Neural progenitor cell (in vitro differentiated cells): ENCODE measurements around the gene ANXA2.

Experiments used
- CTCF ChIP-seq: fragments of 200-600 bp; sonication (generic); IDR thresholded peaks from 2 replicates; pipeline ENCODE4 v1.5.1; 2017; ENCODE audit warnings: antibody characterized with exemption, mild to moderate bottlenecking
- EZH2 ChIP-seq: fragments of 200-600 bp; sonication (generic); IDR thresholded peaks from 2 replicates; pipeline ENCODE4 v1.6.1; 2017; ENCODE audit warnings: antibody characterized with exemption, mild to moderate bottlenecking, moderate library complexity

GRCh38 chr15:60417112-60417511, 19.3 kb upstream of the ANXA2 start:
- no peak for TF ChIP-seq CTCF
- TF ChIP-seq EZH2, result no peak
